ENCODE data around the gene TRIM6. TPM values are rescaled to one million over a fixed set of nuclear protein-coding genes. Genes with fewer than 3 reads are reported as not detected.
"Not testable (repeated sequence)": the region's sequence is repeated elsewhere in the genome, so short reads cannot be mapped to it uniquely, and the experiment has no call there.

TRIM6 gene
- total RNA-seq, 1 experiment from 2014 or later, result 53.8 TPM

- no peak within 1 kb of the TSS for H3K4me3 ChIP-seq (ENCODE audit: low read depth in 2 of 2, low read length in 2 of 2)
- in situ Hi-C loops (cut with HindIII; ENCODE audit: low pct_unique_long_range_greater_than_20kb, low sequenced_read_pairs) (no loop called here), intact Hi-C loops (cut with micrococcal nuclease; ENCODE audit: unreplicated experiment) (no loop called here)
- H3K27ac ChIP-seq (ENCODE audit: low read length), result no peak within 1 kb of the TSS
- CTCF ChIA-PET, result no interaction called here
- H3K27me3 ChIP-seq (ENCODE audit: control insufficient read depth, insufficient read depth, low read length), result peaks cover 2% of the 10 kb centered on the region; the same call in 1 of the 2 replicates
- DNase-seq (ENCODE audit: low read depth, low spot score), result no peak
- TF ChIP-seq, protein P1, sequence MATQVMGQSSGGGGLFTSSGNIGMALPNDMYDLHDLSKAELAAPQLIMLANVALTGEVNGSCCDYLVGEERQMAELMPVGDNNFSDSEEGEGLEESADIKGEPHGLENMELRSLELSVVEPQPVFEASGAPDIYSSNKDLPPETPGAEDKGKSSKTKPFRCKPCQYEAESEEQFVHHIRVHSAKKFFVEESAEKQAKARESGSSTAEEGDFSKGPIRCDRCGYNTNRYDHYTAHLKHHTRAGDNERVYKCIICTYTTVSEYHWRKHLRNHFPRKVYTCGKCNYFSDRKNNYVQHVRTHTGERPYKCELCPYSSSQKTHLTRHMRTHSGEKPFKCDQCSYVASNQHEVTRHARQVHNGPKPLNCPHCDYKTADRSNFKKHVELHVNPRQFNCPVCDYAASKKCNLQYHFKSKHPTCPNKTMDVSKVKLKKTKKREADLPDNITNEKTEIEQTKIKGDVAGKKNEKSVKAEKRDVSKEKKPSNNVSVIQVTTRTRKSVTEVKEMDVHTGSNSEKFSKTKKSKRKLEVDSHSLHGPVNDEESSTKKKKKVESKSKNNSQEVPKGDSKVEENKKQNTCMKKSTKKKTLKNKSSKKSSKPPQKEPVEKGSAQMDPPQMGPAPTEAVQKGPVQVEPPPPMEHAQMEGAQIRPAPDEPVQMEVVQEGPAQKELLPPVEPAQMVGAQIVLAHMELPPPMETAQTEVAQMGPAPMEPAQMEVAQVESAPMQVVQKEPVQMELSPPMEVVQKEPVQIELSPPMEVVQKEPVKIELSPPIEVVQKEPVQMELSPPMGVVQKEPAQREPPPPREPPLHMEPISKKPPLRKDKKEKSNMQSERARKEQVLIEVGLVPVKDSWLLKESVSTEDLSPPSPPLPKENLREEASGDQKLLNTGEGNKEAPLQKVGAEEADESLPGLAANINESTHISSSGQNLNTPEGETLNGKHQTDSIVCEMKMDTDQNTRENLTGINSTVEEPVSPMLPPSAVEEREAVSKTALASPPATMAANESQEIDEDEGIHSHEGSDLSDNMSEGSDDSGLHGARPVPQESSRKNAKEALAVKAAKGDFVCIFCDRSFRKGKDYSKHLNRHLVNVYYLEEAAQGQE (IDR thresholded peaks at IDR 0.05; ENCODE audit: insufficient read depth in 1 of 2, low read depth in 2 of 2, low read length in 1 of 2), result no peak
- no peak for TF ChIP-seq SIN3A (IDR thresholded peaks at IDR 0.05; ENCODE audit: borderline replicate concordance, insufficient read depth, low read depth, low read length)
- TF ChIP-seq CTCF (IDR thresholded peaks at IDR 0.05), result no peak
- TF ChIP-seq POLR2AphosphoS5 (IDR thresholded peaks at IDR 0.05; ENCODE audit: low read depth, low read length), result no peak
- no peak for TF ChIP-seq TCF7L2 (IDR thresholded peaks at IDR 0.05; ENCODE audit: low read depth, low read length)
- H3K9me3 ChIP-seq (ENCODE audit: control insufficient read depth, insufficient read depth, low read depth, low read length), result no peaks in the 10 kb centered on the region
- H3K36me3 ChIP-seq (ENCODE audit: control insufficient read depth, insufficient read depth, low read length), result no peaks in the 10 kb centered on the region
- H3K4me1 ChIP-seq (ENCODE audit: control insufficient read depth, insufficient read depth, low read length), result no peaks in the 10 kb centered on the region
- POLR2A ChIA-PET, result interaction anchor here (0.7 kb wide), 1 partner anchor 11 kb away, joined by 4 read pairs; no protein-coding TSS in a partner anchor
- BruUV-seq (replicated peaks), result no TSS peak
- peak; percentile 42; the same call in 1 of the 2 replicates for ATAC-seq
Observed at GRCh38 chr11:5580577-5580976, 15.9 kb upstream of the TRIM6 start, which contains the start of gene OR52B6. TSS of gene OR52B6 (plus strand) at chr11:5580877. CDS start at chr11:5580877, 0 bp downstream.

DNA sequence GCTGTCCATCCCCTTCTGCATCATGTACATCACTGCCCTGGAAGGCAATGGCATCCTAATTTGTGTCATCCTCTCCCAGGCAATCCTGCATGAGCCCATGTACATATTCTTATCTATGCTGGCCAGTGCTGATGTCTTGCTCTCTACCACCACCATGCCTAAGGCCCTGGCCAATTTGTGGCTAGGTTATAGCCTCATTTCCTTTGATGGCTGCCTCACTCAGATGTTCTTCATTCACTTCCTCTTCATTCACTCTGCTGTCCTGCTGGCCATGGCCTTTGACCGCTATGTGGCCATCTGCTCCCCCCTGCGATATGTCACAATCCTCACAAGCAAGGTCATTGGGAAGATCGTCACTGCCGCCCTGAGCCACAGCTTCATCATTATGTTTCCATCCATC, 15.4 kb upstream of the TRIM6 start:
- peaks cover 2% of the 10 kb centered on the region; the same call in 1 of the 2 replicates for H3K27me3 ChIP-seq (ENCODE audit: control insufficient read depth, insufficient read depth, low read length)
- no peaks in the 10 kb centered on the region for H3K36me3 ChIP-seq (ENCODE audit: control insufficient read depth, insufficient read depth, low read length)
- 0 out of 2 replicates have a peak, but pooled peaks have one; percentile 42 for ATAC-seq
- H3K9me3 ChIP-seq (ENCODE audit: control insufficient read depth, insufficient read depth, low read depth, low read length), result no peaks in the 10 kb centered on the region
- in situ Hi-C loops (cut with HindIII; ENCODE audit: low pct_unique_long_range_greater_than_20kb, low sequenced_read_pairs) (no loop called here), intact Hi-C loops (cut with micrococcal nuclease; ENCODE audit: unreplicated experiment) (no loop called here)
- TF ChIP-seq TCF7L2 (IDR thresholded peaks at IDR 0.05; ENCODE audit: low read depth, low read length) (no peak), SIN3A (IDR thresholded peaks at IDR 0.05; ENCODE audit: borderline replicate concordance, insufficient read depth, low read depth, low read length) (no peak), POLR2AphosphoS5 (IDR thresholded peaks at IDR 0.05; ENCODE audit: low read depth, low read length) (no peak), CTCF (IDR thresholded peaks at IDR 0.05) (no peak)
- TF ChIP-seq, protein P1 (IDR thresholded peaks at IDR 0.05; ENCODE audit: insufficient read depth in 1 of 2, low read depth in 2 of 2, low read length in 1 of 2), result no peak
- no peaks in the 10 kb centered on the region for H3K4me1 ChIP-seq (ENCODE audit: control insufficient read depth, insufficient read depth, low read length)
- no TSS peak for BruUV-seq (replicated peaks)
- CTCF ChIA-PET, result no interaction called here
- POLR2A ChIA-PET, result no interaction called here
- no peak for DNase-seq (ENCODE audit: low read depth, low spot score)
- no peak overlapping the region for H3K4me3 ChIP-seq (ENCODE audit: low read depth in 2 of 2, low read length in 2 of 2)
- no peak overlapping the region for H3K27ac ChIP-seq (ENCODE audit: low read length)

- intact Hi-C loops (cut with micrococcal nuclease; ENCODE audit: unreplicated experiment); ATAC-seq; H3K9me3 ChIP-seq (ENCODE audit: control insufficient read depth, insufficient read depth, low read depth, low read length); H3K4me1 ChIP-seq (ENCODE audit: control insufficient read depth, insufficient read depth, low read length); H3K27me3 ChIP-seq (ENCODE audit: control insufficient read depth, insufficient read depth, low read length); BruUV-seq (replicated peaks); in situ Hi-C loops (cut with HindIII; ENCODE audit: low pct_unique_long_range_greater_than_20kb, low sequenced_read_pairs); DNase-seq (ENCODE audit: low read depth, low spot score); H3K36me3 ChIP-seq (ENCODE audit: control insufficient read depth, insufficient read depth, low read length); CTCF ChIA-PET; H3K4me3 ChIP-seq (ENCODE audit: low read depth in 2 of 2, low read length in 2 of 2); H3K27ac ChIP-seq (ENCODE audit: low read length): not testable (repeated sequence)
- POLR2A ChIA-PET, result interaction anchor here (0.5 kb wide), 1 partner anchor 153 kb away, joined by 3 read pairs; no protein-coding TSS in a partner anchor
Observed at GRCh38 chr11:5584458-5584857, 12.0 kb upstream of the TRIM6 start.
